ENCODE results near the gene IFITM2. TPM values are rescaled to one million over a fixed set of nuclear protein-coding genes. Genes with fewer than 3 reads are reported as not detected.
"Not testable (repeated sequence)": the region's sequence is repeated elsewhere in the genome, so short reads cannot be mapped to it uniquely, and the experiment has no call there.

Gene IFITM2
- total RNA-seq, 1 donor from 2014 or later: 200 TPM

GRCh38 chr11:304915-305843 lies 2.4 kb upstream of the IFITM2 start:
- peak; percentile 15 for ATAC-seq
- intact Hi-C loops (cut with micrococcal nuclease): no loop called here
- peak; percentile 78 for DNase-seq

DNA sequence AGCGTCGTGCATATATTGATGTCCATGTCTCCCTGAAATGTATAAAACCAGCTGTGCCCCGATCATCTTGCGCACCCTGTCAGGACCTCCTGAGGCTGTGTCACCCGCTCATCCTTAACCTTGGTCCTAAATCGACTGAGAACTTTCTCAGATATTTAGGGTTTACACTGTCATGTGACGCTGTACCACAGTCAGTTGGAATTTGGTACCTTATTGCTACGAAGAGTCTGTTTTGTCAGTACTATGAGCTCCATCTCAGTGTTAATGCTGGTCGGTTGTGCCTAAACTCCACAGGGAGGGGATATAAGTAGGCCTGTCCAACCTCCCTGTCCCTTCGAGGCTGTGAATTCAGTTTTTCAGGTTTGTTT lies 1.8 kb upstream of the IFITM2 start:
- no peak for ATAC-seq
- intact Hi-C loops (cut with micrococcal nuclease): no loop called here
- DNase-seq: no peak

GRCh38 chr11:306645-307371 lies 808 bp upstream of the IFITM2 start:
- ATAC-seq (no peak), DNase-seq (no peak)
- intact Hi-C loops (cut with micrococcal nuclease): no loop called here

DNA sequence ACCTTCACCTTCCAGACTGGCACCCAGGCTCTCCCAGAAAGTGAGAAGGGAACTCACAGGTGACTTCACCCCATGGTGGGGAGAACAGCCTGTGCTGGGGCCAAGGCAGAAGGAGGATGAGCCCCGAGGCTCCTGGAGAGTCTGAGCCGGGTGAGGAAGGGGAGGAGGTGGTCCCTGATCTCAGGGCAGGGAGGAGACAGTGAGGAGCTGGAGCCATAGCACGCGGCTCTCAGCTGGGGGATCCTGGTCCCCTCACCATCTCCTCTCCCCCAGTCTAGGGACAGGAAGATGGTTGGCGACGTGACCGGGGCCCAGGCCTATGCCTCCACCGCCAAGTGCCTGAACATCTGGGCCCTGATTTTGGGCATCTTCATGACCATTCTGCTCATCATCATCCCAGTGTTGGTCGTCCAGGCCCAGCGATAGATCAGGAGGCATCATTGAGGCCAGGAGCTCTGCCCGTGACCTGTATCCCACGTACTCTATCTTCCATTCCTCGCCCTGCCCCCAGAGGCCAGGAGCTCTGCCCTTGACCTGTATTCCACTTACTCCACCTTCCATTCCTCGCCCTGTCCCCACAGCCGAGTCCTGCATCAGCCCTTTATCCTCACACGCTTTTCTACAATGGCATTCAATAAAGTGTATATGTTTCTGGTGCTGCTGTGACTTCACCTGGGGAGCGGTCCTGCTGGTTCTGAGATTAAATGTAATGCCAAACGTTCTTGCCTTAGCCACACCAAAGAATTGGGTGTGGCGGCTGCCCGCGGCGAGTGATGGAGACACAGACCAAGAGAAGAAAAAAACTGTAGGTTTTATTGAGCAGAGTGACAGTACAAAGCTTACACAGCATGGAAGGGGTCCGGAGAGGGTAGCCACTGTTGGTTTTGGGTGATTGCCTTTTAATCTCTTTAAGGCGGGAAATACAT lies 1.4 kb downstream of the IFITM2 start:
- ATAC-seq: peak; percentile 0
- intact Hi-C loops (cut with micrococcal nuclease); DNase-seq: not testable (repeated sequence)

DNA sequence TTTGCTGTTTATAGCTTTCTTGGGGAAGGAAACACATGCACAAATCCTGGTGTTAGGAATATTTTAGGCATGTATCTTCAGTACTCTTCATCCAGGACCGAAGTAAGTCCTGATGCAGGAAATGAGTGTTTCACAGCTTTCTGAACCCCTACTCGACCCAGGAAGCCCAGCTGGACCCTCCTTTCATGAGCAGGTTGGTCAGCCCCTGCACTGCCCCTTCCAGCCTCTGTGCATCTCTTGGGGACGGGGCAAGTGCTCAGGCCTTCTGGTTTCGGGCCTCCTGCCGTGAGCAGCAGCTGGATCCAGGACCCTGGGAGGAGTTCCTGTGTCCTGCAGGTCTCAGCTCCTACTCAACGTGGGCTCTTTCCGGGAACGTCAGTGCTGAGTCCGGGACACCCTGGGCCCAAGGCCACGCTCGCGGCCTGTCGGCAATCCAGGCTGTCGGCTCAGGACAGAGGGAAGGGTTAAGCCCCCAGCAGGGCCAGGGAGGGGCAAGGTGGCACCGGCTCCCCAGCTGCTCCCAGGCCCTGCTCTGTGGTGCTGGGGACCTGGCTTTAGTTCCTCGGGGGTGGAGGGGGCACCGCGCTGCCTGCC lies 2.5 kb downstream of the IFITM2 start:
- DNase-seq; intact Hi-C loops (cut with micrococcal nuclease): not testable (repeated sequence)
- peak; percentile 8 for ATAC-seq

- intact Hi-C loops (cut with micrococcal nuclease): not testable (repeated sequence)
- peak; percentile 33 for DNase-seq
These were observed 3.6 kb downstream of the IFITM2 start for GRCh38 chr11:311013-311748.

DNA sequence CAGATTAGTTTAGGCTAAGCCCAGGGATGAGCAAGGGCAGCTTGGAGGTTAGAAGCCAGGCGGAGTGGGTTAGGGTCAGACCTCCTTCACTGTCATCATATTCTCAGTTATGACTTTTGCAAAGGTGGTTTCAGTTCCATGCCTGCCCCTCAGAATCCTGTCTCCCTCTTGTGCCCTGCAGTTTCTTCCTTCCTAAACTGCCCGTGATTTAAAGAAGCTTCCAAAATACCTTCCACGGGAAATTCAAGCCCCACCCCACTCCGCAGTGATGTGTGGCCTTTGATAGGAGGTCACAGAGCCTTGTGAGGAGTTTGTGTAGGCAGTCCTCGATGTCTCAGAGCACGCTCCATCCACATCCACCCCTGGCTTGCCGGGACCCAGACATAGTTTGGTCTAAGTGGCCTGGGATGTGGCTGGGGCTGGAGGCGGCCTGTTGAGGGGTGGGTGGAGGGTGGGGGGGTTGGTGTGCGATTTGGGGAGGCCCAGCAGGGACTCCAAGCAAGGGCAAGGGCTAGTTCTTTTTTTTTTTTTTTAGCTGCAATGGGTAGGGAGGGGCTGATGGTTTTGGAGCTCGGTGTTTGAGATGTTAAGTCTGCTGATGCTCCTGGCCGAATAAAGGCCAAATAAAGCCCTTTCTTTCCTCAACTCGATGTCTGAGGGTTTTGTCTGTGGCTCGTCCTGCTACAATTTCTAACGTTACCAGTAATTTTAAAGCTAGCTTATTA lies 4.6 kb downstream of the IFITM2 start:
- ATAC-seq (no peak), DNase-seq (peak; percentile 34)
- intact Hi-C loops (cut with micrococcal nuclease): no loop called here

More at GRCh38 chr11:311013-311748, 3.6 kb downstream of the IFITM2 start:
- ATAC-seq: peak; percentile 67

- DNase-seq (peak; percentile 27), ATAC-seq (no peak)
- intact Hi-C loops (cut with micrococcal nuclease): no loop called here
These were observed 5.7 kb downstream of the IFITM2 start for GRCh38 chr11:313304-313786.

- intact Hi-C loops (cut with micrococcal nuclease): no loop called here
- DNase-seq (peak; percentile 42), ATAC-seq (peak; percentile 29)
These were observed 6.4 kb downstream of the IFITM2 start, which contains the start of gene IFITM1 for GRCh38 chr11:313787-314553. IFITM1 (plus strand) TSS chr11:314040; CDS start chr11:314171, 131 bp downstream.

DNA sequence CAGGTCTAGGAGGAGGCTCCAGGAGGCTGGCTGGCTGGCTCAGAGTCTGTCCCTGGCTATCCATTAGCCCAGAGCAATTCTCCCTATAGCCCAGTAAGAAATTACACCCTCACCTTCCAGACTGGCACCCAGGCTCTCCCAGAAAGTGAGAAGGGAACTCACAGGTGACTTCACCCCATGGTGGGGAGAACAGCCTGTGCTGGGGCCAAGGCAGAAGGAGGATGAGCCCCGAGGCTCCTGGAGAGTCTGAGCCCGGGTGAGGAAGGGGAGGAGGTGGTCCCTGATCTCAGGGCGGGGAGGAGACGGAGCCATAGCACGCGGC lies 6.9 kb downstream of the IFITM2 start:
- intact Hi-C loops (cut with micrococcal nuclease); ATAC-seq: not testable (repeated sequence)
- peak; percentile 19 for DNase-seq

DNA sequence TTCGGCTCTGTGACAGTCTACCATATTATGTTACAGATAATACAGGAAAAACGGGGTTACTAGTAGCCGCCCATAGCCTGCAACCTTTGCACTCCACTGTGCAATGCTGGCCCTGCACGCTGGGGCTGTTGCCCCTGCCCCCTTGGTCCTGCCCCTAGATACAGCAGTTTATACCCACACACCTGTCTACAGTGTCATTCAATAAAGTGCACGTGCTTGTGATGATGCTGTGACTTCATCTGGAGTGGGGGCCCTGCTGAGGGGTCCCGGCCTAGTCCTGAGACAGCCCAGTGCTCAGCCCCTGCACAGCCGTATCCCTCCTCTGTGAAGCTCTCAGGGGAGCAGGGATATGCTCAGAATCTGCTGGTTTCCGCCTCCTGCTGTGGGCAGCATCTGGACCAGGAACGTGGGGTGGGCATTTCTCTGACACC lies 7.5 kb downstream of the IFITM2 start:
- ATAC-seq (no peak), DNase-seq (peak; percentile 26)
- intact Hi-C loops (cut with micrococcal nuclease): no loop called here

- intact Hi-C loops (cut with micrococcal nuclease): no loop called here
- ATAC-seq (no peak), DNase-seq (no peak)
These were observed 7.9 kb downstream of the IFITM2 start for GRCh38 chr11:315516-315994.

DNA sequence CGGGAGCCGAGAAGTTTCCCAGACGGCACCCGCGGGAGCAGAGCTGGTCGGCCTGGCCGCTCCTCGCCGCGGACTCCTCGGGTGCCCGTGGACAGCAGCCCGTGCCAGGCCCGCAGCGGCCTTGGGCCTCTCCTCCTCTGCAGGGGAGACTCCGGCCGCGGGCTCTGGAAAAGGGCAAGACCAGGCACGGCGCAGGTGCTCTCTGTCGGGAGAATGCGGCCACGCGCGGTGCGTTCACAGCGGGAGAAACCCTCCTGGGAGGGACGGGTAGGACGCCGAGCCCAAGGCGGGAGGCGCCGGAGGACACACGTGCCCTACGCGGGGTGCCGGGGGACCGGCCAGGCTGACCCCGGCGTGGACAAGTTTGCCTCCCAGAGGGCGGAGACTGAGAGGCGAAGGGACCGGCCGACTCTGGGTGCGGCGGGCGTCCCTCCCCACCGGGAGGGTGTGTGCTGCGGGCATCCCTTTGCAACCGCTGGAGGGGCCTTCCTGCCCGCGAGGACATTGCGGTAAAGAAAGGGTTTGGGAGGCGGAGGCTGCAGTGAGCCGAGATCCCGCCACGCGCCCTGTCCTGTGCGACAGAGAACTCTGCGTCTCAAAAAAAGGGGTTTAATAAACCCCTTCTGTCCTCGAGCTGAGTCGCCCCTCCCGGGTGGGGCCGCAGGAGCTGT lies 8.6 kb downstream of the IFITM2 start:
- ATAC-seq (no peak), DNase-seq (peak; percentile 64)
- intact Hi-C loops (cut with micrococcal nuclease): no loop called here

DNA sequence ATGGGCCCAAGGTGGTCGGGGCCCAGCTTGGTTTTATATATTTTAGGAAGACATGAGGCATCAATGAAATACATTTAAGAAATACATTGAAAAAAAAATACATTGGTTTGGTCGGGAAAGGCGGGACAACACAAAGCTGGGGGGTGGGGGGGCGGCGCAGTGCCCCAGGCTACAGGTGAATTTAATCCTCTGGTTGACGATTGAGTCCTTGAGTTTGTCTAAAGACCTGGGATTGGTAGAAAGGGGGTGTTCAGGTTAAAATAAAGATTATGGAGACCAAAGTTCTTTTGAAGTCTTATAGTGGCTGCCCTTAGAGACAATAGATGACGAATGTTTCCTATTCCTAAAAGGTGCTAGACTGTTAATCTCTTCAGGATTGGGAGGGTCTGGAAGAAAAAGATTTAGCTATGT lies 9.3 kb downstream of the IFITM2 start:
- ATAC-seq (no peak), DNase-seq (no peak)
- intact Hi-C loops (cut with micrococcal nuclease): no loop called here

GRCh38 chr11:317668-318404 lies 10.2 kb downstream of the IFITM2 start:
- ATAC-seq; intact Hi-C loops (cut with micrococcal nuclease): not testable (repeated sequence)
- peak; percentile 25 for DNase-seq

Measured in left ventricle myocardium superior (tissue), 1 donor.